Suprapubic skin (tissue), 4 donors: ENCODE data around the gene C1QTNF4. TPM values are rescaled to one million over a fixed set of nuclear protein-coding genes. Genes with fewer than 3 reads are reported as not detected.
"Not testable (repeated sequence)": the region's sequence is repeated elsewhere in the genome, so short reads cannot be mapped to it uniquely, and the experiment has no call there.

Experiments used
- DNase-seq, 2 donors: peaks; one replicate each; pipeline ENCODE4 v3.0.0-alpha.2; 2019; ENCODE audit warnings: low spot score in 2 of 2
- H3K27ac ChIP-seq: fragments of 200-600 bp; sonication (generic); one replicate; pipeline ENCODE4 v1.5.1; 2019
- H3K27me3 ChIP-seq: fragments of 200-600 bp; sonication (generic); one replicate; pipeline ENCODE4 v1.5.1; 2019
- H3K36me3 ChIP-seq: fragments of 200-600 bp; sonication (generic); one replicate; pipeline ENCODE4 v1.5.1; 2019
- H3K4me1 ChIP-seq: fragments of 200-600 bp; sonication (generic); one replicate; pipeline ENCODE4 v1.5.1; 2019
- H3K4me3 ChIP-seq: fragments of 200-600 bp; sonication (generic); one replicate; pipeline ENCODE4 v1.5.1; 2019; ENCODE audit warnings: mild to moderate bottlenecking
- H3K9me3 ChIP-seq: fragments of 200-600 bp; sonication (generic); one replicate; pipeline ENCODE4 v1.5.1; 2019
- CTCF ChIP-seq, 2 donors: fragments of 200-600 bp in 1 of 2; fragments of 450-650 bp in 1 of 2; sonication (generic) in 1 of 2; IDR thresholded peaks; one replicate each; pipeline ENCODE4 v1.5.1; 2016 to 2019; ENCODE audit warnings: antibody characterized with exemption in 2 of 2, mild to moderate bottlenecking in 1 of 2, moderate library complexity in 1 of 2
- EP300 ChIP-seq: sonication (generic); formaldehyde crosslinking; IDR thresholded peaks from one replicate; pipeline ENCODE4 v1.6.1; 2017; ENCODE audit warnings: antibody characterized with exemption
- POLR2A ChIP-seq, 2 donors: fragments of 450-650 bp; IDR thresholded peaks; one replicate each; pipeline ENCODE4 v1.6.1; 2017; ENCODE audit warnings: antibody characterized with exemption in 2 of 2, mild to moderate bottlenecking in 2 of 2, moderate library complexity in 2 of 2
- POLR2AphosphoS5 ChIP-seq, 3 donors: sonication (generic); formaldehyde crosslinking; IDR thresholded peaks; one replicate each; pipeline ENCODE4 v1.6.1; 2017; ENCODE audit warnings: antibody characterized with exemption in 3 of 3
- WGBS: methylation state at CpG from one replicate; pipeline ENCODE4 v1.1.5; 2018; 5-methylcytosine and 5-hydroxymethylcytosine counted together
- total RNA-seq, 4 donors: library from RNA; depleted of rRNA; stranded (reverse); fragments of >200 nt; gene quantifications; one replicate each; pipeline ENCODE4 v1.1.0, GENCODE V29; 2016

Gene C1QTNF4
- total RNA-seq, 4 donors from 2014 or later: 0.76 to 1.9 (median 1.4) TPM

GRCh38 chr11:47569646-47570045, 24.6 kb downstream of the C1QTNF4 start:
- DNase-seq: peak; percentile 39 to 72
- no peak overlapping the region for H3K4me3 ChIP-seq

DNA sequence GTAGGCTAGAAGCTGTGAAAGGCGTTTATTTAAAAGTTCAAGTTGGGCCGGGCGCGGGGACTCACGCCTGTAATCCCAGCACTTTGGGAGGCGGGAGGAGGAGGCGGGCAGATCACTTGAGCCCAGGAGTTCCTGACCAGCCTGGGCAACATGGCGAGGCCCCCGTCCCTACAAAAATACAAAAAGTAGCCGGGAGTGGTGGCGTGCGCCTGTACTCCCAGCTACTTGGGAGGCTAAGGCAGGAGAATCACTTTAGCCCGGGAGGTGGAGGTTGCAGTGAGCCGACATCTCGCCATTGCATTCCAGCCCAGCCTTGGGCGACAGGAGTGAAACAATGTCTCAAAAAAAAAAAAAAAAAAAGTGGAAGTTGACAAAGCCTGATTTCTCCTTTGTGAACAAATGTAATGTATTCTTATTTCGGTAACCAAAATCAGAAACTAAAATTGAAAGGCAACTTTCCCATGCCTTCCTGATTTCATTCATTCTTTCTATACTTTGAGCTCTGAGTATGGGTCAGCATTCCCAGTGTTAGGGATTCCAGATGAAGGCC, 28.0 kb downstream of the C1QTNF4 start:
- WGBS: 40% methylated on average over 17 of the region's 17 CpGs
- TF ChIP-seq EP300: no peak
- no peak for TF ChIP-seq POLR2A (IDR thresholded peaks at IDR 0.05)
- no peak for TF ChIP-seq CTCF (IDR thresholded peaks at IDR 0.05)
- Histone ChIP-seq H3K4me1 (peaks cover 22% of the 10 kb centered on the region), H3K9me3 (no peaks in the 10 kb centered on the region), H3K36me3 (peaks cover 6% of the 10 kb centered on the region), H3K27ac (peak overlapping the region; percentile 86), H3K4me3 (peak overlapping the region; percentile 86), H3K27me3 (no peaks in the 10 kb centered on the region)
- DNase-seq: peak; percentile 62 to 78

More at GRCh38 chr11:47569646-47570045, 24.6 kb downstream of the C1QTNF4 start:
- 99% methylated on average over 5 of the region's 7 CpGs for WGBS
- Histone ChIP-seq H3K9me3 (no peaks in the 10 kb centered on the region), H3K27me3 (no peaks in the 10 kb centered on the region), H3K27ac (no peak overlapping the region), H3K4me1 (peaks cover 34% of the 10 kb centered on the region), H3K36me3 (peaks cover 29% of the 10 kb centered on the region)
- no peak for TF ChIP-seq CTCF (IDR thresholded peaks at IDR 0.05)

GRCh38 chr11:47565340-47566148, 28.7 kb downstream of the C1QTNF4 start, which contains the start of gene PTPMT1:
PTPMT1 (plus strand) TSS chr11:47565599; CDS start chr11:47565623, 24 bp downstream.
- 2% methylated on average over 42 of the region's 86 CpGs for WGBS

DNA sequence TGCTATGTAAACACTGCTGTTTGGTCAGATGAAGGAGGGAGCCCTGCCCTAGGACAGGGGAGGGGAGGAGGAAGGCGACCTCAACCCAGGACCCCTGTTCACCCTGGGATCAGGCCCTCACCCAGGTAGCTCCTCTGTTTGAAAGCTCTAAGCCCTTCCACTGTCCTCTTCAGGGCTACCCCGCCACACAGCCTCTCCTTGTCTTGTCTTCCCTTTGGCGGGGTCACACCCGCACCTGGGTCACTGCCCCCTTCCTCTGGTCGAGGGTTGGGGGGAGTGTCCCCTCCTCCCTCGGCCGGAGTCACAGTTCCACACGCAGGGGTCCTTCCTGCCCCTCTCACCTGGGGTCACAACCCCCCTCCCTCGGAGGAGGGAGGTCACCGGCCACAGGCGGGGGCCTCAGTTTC, 29.3 kb downstream of the C1QTNF4 start:
- Histone ChIP-seq H3K4me1 (peaks cover 22% of the 10 kb centered on the region), H3K36me3 (peaks cover 6% of the 10 kb centered on the region), H3K4me3 (peak overlapping the region; percentile 86), H3K9me3 (no peaks in the 10 kb centered on the region), H3K27ac (peak overlapping the region; percentile 86), H3K27me3 (no peaks in the 10 kb centered on the region)
- DNase-seq: peak in 1 of 2 donors; percentile 54
- WGBS: 23% methylated on average over 7 of the region's 11 CpGs
- TF ChIP-seq POLR2A (IDR thresholded peaks at IDR 0.05) (no peak), POLR2AphosphoS5 (IDR thresholded peaks at IDR 0.05) (no peak), CTCF (IDR thresholded peaks at IDR 0.05) (no peak), EP300 (no peak)

More at GRCh38 chr11:47565340-47566148, 28.7 kb downstream of the C1QTNF4 start, which contains the start of gene PTPMT1:
- H3K4me3 ChIP-seq: peak within 1 kb of the TSS; percentile 86
- peak; percentile 85 to 90 for DNase-seq
- H3K9me3 ChIP-seq: no peaks in the 10 kb centered on the region
- H3K27ac ChIP-seq: peak within 1 kb of the TSS; percentile 86
- H3K4me1 ChIP-seq: peaks cover 22% of the 10 kb centered on the region
- TF ChIP-seq POLR2AphosphoS5 (IDR thresholded peaks at IDR 0.05): no peak
- no peak for TF ChIP-seq EP300
- peak in 1 of 2 donors; percentile 61 for TF ChIP-seq POLR2A (IDR thresholded peaks at IDR 0.05)
- no peak for TF ChIP-seq CTCF (IDR thresholded peaks at IDR 0.05)
- H3K27me3 ChIP-seq: no peaks in the 10 kb centered on the region
- peaks cover 6% of the 10 kb centered on the region for H3K36me3 ChIP-seq

- H3K4me3 ChIP-seq, H3K9me3 ChIP-seq, H3K27ac ChIP-seq, H3K36me3 ChIP-seq, H3K27me3 ChIP-seq: not testable (repeated sequence)
- H3K4me1 ChIP-seq: peaks cover 22% of the 10 kb centered on the region
- DNase-seq: peak; percentile 33 to 54
- 90% methylated on average over 10 of the region's 10 CpGs for WGBS
Measured at GRCh38 chr11:47564366-47564765, 29.8 kb downstream of the C1QTNF4 start.

DNA sequence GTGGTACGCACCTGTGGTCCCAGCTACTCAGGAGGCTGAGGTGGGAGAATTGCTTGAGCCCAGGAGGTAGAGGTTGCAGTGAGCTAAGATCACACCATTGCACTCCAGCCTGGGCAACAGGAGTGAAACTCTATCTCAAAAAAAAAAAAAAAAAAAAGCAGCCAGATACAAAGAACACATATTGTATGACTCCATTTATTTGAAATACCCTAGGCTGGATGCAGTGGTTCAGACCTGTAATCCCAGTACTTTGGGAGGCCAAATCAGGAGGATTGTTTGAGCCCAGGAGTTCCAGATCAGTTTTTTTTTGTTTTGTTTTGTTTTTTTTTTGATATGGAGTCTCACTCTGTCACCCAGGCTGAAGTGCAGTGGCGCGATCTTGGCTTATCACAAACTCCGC, 31.8 kb downstream of the C1QTNF4 start:
- peak in 1 of 2 donors; percentile 27 for DNase-seq
- WGBS: 95% methylated on average over 4 of the region's 4 CpGs
- H3K27ac ChIP-seq, H3K4me3 ChIP-seq, H3K9me3 ChIP-seq, H3K36me3 ChIP-seq, H3K27me3 ChIP-seq: not testable (repeated sequence)
- peaks cover 22% of the 10 kb centered on the region for H3K4me1 ChIP-seq
